ENCODE results near the gene TGM3.

TGM3 gene

GRCh38 chr20:2312876-2313275 is 17.1 kb downstream of the TGM3 start:
- no peak for DNase-seq (ENCODE audit: low read depth)
- no peak for TF ChIP-seq CTCF (IDR thresholded peaks at IDR 0.05; ENCODE audit: control insufficient read depth, extremely low read depth, insufficient read depth)
- no peak overlapping the region for H3K4me3 ChIP-seq (ENCODE audit: low read depth, low read length)

DNA sequence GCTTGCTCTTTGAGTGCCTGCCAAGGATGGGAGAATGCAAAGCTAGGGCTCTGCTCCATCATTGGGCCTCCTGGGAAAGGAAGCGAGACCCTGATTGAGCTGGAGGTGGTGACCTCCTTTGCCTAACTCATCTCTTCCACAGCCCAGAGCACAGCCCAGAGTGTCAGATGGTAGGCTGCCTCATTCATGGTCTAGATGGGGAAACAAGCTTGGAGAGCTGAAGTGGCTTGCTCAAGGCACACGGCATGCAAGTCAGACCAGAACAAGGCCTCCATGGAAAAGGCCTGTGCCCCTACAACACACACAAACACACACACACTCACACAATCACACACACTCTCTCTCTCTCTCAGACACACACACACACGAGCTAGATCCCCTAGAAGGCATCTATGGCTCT is 17.5 kb downstream of the TGM3 start:
- TF ChIP-seq CTCF (IDR thresholded peaks at IDR 0.05; ENCODE audit: control insufficient read depth, extremely low read depth, insufficient read depth), result no peak
- no peak overlapping the region for H3K4me3 ChIP-seq (ENCODE audit: low read depth, low read length)
- no peak for DNase-seq (ENCODE audit: low read depth)

- no peak overlapping the region for H3K4me3 ChIP-seq (ENCODE audit: low read depth, low read length)
- TF ChIP-seq CTCF (IDR thresholded peaks at IDR 0.05; ENCODE audit: control insufficient read depth, extremely low read depth, insufficient read depth), result no peak
- no peak for DNase-seq (ENCODE audit: low read depth)
Measured at GRCh38 chr20:2314759-2315439, 19.1 kb downstream of the TGM3 start.

DNA sequence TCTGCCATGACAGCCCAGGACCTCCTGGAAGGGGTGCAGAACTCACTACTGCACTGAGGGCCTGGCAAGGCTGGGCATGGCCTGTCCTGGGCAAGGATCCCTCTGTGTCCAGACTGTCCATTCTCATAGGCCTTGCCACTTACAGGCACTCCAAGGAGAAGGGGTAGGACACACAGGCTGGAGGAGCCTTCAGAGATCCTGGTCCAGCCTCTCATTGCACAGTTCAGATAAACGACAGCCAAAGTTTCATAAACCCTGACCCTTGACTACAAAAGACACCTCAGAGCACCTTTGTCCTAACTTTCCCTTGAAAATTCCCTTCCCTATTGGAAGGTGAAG is 19.6 kb downstream of the TGM3 start:
- no peak for DNase-seq (ENCODE audit: low read depth)
- TF ChIP-seq CTCF (IDR thresholded peaks at IDR 0.05; ENCODE audit: control insufficient read depth, extremely low read depth, insufficient read depth), result no peak
- no peak overlapping the region for H3K4me3 ChIP-seq (ENCODE audit: low read depth, low read length)

GRCh38 chr20:2316847-2317495 is 21.2 kb downstream of the TGM3 start:
- H3K4me3 ChIP-seq (ENCODE audit: low read depth, low read length), result no peak overlapping the region
- TF ChIP-seq CTCF (IDR thresholded peaks at IDR 0.05; ENCODE audit: control insufficient read depth, extremely low read depth, insufficient read depth), result no peak
- no peak for DNase-seq (ENCODE audit: low read depth)

GRCh38 chr20:2320813-2321658 is 25.2 kb downstream of the TGM3 start:
- H3K4me3 ChIP-seq (ENCODE audit: low read depth, low read length), result no peak overlapping the region
- TF ChIP-seq CTCF (IDR thresholded peaks at IDR 0.05; ENCODE audit: control insufficient read depth, extremely low read depth, insufficient read depth), result no peak
- peak; percentile 93 for DNase-seq (ENCODE audit: low read depth)

Data from LNCaP clone FGC (cell line).